ENCODE data around the gene MROH2B.

MROH2B gene

GRCh38 chr5:41071242-41071641 is at the start of gene MROH2B:
MROH2B (minus strand) TSS chr5:41071342; CDS start chr5:41070852, 490 bp downstream.
- no peak for DNase-seq (ENCODE audit: low spot score)

GRCh38 chr5:41120600-41120999 is 49.5 kb upstream of the MROH2B start:
- no peak for DNase-seq (ENCODE audit: low spot score)

GRCh38 chr5:41118177-41118576 is 47.0 kb upstream of the MROH2B start:
- DNase-seq (ENCODE audit: low spot score) = no peak

- DNase-seq (ENCODE audit: low spot score) = no peak
Observed at GRCh38 chr5:41115281-41115680, 44.1 kb upstream of the MROH2B start.

- no peak for DNase-seq (ENCODE audit: low spot score)
Observed at GRCh38 chr5:41112486-41113455, 41.6 kb upstream of the MROH2B start.

GRCh38 chr5:41109186-41109585 is 38.0 kb upstream of the MROH2B start:
- DNase-seq (ENCODE audit: low spot score) = no peak

- DNase-seq (ENCODE audit: low spot score) = no peak
Observed at GRCh38 chr5:41102341-41102740, 31.2 kb upstream of the MROH2B start.

GRCh38 chr5:41097642-41098041 is 26.5 kb upstream of the MROH2B start:
- DNase-seq (ENCODE audit: low spot score) = no peak

GRCh38 chr5:41095324-41096101 is 24.4 kb upstream of the MROH2B start:
- no peak for DNase-seq (ENCODE audit: low spot score)

GRCh38 chr5:41094871-41095270 is 23.7 kb upstream of the MROH2B start:
- DNase-seq (ENCODE audit: low spot score) = no peak

- DNase-seq (ENCODE audit: low spot score) = no peak
Observed at GRCh38 chr5:41093803-41094202, 22.7 kb upstream of the MROH2B start.

- no peak for DNase-seq (ENCODE audit: low spot score)
Observed at GRCh38 chr5:41087461-41087860, 16.3 kb upstream of the MROH2B start.

GRCh38 chr5:41083306-41083705 is 12.2 kb upstream of the MROH2B start:
- no peak for DNase-seq (ENCODE audit: low spot score)

GRCh38 chr5:41071975-41072374 is 833 bp upstream of the MROH2B start:
- DNase-seq (ENCODE audit: low spot score) = no peak

GRCh38 chr5:41067714-41068568 is 3.2 kb downstream of the MROH2B start:
- no peak for DNase-seq (ENCODE audit: low spot score)

- DNase-seq (ENCODE audit: low spot score) = no peak
Observed at GRCh38 chr5:41065691-41066335, 5.3 kb downstream of the MROH2B start.

GRCh38 chr5:41057940-41058339 is 13.2 kb downstream of the MROH2B start:
- no peak for DNase-seq (ENCODE audit: low spot score)

GRCh38 chr5:41057231-41057630 is 13.9 kb downstream of the MROH2B start:
- DNase-seq (ENCODE audit: low spot score) = no peak

- DNase-seq (ENCODE audit: low spot score) = no peak
Observed at GRCh38 chr5:41048986-41049385, 22.2 kb downstream of the MROH2B start.

GRCh38 chr5:41043109-41043747 is 27.9 kb downstream of the MROH2B start:
- no peak for DNase-seq (ENCODE audit: low spot score)

- DNase-seq (ENCODE audit: low spot score) = no peak
Observed at GRCh38 chr5:41032973-41033372, 38.2 kb downstream of the MROH2B start.

All from pons (tissue), 1 donor.